Measurements from ENCODE around the gene DCC. TPM values are rescaled to one million over a fixed set of nuclear protein-coding genes. Genes with fewer than 3 reads are reported as not detected.

The DCC gene
- polyA plus RNA-seq, 1 of the 3 experiments (the other 2 are of a cell fraction) = 0.20 TPM

DNA sequence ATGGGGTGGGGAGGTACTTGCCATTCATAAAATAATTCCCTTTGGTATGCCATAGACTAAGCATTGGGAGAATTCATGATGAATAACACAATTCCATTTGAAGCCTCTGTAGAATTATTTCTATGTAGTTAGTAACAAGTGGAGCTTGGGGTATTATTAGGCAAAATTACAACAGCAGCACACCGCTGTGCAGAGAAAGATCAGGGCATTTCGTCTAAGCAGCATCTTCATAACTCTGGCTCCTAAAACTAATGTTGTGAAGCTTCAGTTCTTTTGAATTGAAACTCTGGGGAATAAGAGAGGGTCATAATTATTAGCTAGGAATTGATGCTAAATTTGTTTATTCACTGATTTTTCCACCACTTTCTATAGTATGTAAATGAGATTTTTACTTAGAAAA lies 630.7 kb downstream of the DCC start:
- H3K79me2 ChIP-seq (ENCODE audit: insufficient read depth) = no peaks in the 10 kb centered on the region
- no peaks in the 10 kb centered on the region for H3K36me3 ChIP-seq (replicated peaks in 1 of 2; ENCODE audit: control insufficient read depth in 1 of 2, insufficient read depth in 2 of 2, low read length in 1 of 2)
- H3K4me2 ChIP-seq = no peak overlapping the region
- H3F3A ChIP-seq (replicated peaks; ENCODE audit: insufficient read depth) = no peaks in the 10 kb centered on the region
- H3K9ac ChIP-seq = no peak overlapping the region
- H3K4me3 ChIP-seq (ENCODE audit: low read depth in 2 of 2, low read length in 1 of 2) = no peak overlapping the region
- no peaks in the 10 kb centered on the region for H3K9me2 ChIP-seq
- WGBS (ENCODE audit: low lambda C conversion rate) = 22% methylated on average over 2 of the region's 2 CpGs
- ChIA-PET POLR2A (no interaction called here), CTCF (interaction anchor here (1.0 kb wide), 1 partner anchor 38 kb away, joined by 3 read pairs; no protein-coding TSS in a partner anchor)
- no peak overlapping the region for H2AFZ ChIP-seq (ENCODE audit: low read depth)
- no peak for DNase-seq
- no peak overlapping the region for H3K27ac ChIP-seq (ENCODE audit: low read depth in 2 of 2, low read length in 1 of 2)
- no peaks in the 10 kb centered on the region for H3K4me1 ChIP-seq (ENCODE audit: control insufficient read depth in 1 of 2, insufficient read depth in 2 of 2, low read depth in 1 of 2, low read length in 1 of 2)
- no peaks in the 10 kb centered on the region for H4K20me1 ChIP-seq (ENCODE audit: insufficient read depth)
- no peak for TF ChIP-seq JUND (IDR thresholded peaks at IDR 0.05)
- no peak for TF ChIP-seq YY1 (IDR thresholded peaks at IDR 0.05; ENCODE audit: low read depth)
- no peak for TF ChIP-seq ELF1 (IDR thresholded peaks at IDR 0.05)
- TF ChIP-seq CHD2 (IDR thresholded peaks at IDR 0.05; ENCODE audit: low read length, partially characterized antibody) = no peak
- no peak for TF ChIP-seq FOXJ3 (CRISPR knock-in tag; IDR thresholded peaks at IDR 0.05)
- TF ChIP-seq MAX (IDR thresholded peaks at IDR 0.05; ENCODE audit: low read depth) = no peak
- TF ChIP-seq USF1 (IDR thresholded peaks at IDR 0.05; ENCODE audit: borderline replicate concordance, low read depth) = no peak
- TF ChIP-seq RAD21 (IDR thresholded peaks at IDR 0.05; ENCODE audit: low read length) = no peak
- TF ChIP-seq REST (IDR thresholded peaks at IDR 0.05; ENCODE audit: low read depth, low read length) = no peak
- no peak for TF ChIP-seq POLR2AphosphoS5 (IDR thresholded peaks at IDR 0.05; ENCODE audit: low read depth, low read length)
- TF ChIP-seq SIN3A (IDR thresholded peaks at IDR 0.05; ENCODE audit: borderline replicate concordance, low read depth, low read length) = no peak
- TF ChIP-seq USF2 (IDR thresholded peaks at IDR 0.05; ENCODE audit: borderline replicate concordance, low read depth, low read length) = no peak
- TF ChIP-seq MEF2A (IDR thresholded peaks at IDR 0.05; ENCODE audit: borderline replicate concordance, low read depth) = no peak
- no peak for TF ChIP-seq RFX5 (IDR thresholded peaks at IDR 0.05; ENCODE audit: low read length)
- no peak for TF ChIP-seq FOXM1 (IDR thresholded peaks at IDR 0.05; ENCODE audit: low read depth)
- no peak for TF ChIP-seq FOSL2 (IDR thresholded peaks at IDR 0.05; ENCODE audit: borderline replicate concordance, low read depth)
- no peak for TF ChIP-seq TCF12 (IDR thresholded peaks at IDR 0.05)
- no peak for TF ChIP-seq GABPA (IDR thresholded peaks at IDR 0.05; ENCODE audit: low read depth)
- H3K27me3 ChIP-seq (ENCODE audit: insufficient read depth) = no peaks in the 10 kb centered on the region
- H3K9me3 ChIP-seq = no peaks in the 10 kb centered on the region
